HG03280 (cell line): ENCODE results near the gene TENT4B.
"Not testable (repeated sequence)": the region's sequence is repeated elsewhere in the genome, so short reads cannot be mapped to it uniquely, and the experiment has no call there.

Experiments
- ATAC-seq: cut with Tn5 transposase; IDR thresholded peaks from one replicate; pipeline ENCODE4 v1.9.1; 2021; ENCODE audit warnings: mild to moderate bottlenecking, moderate library complexity; ENCODE audit not compliant: unreplicated experiment

Gene TENT4B

DNA sequence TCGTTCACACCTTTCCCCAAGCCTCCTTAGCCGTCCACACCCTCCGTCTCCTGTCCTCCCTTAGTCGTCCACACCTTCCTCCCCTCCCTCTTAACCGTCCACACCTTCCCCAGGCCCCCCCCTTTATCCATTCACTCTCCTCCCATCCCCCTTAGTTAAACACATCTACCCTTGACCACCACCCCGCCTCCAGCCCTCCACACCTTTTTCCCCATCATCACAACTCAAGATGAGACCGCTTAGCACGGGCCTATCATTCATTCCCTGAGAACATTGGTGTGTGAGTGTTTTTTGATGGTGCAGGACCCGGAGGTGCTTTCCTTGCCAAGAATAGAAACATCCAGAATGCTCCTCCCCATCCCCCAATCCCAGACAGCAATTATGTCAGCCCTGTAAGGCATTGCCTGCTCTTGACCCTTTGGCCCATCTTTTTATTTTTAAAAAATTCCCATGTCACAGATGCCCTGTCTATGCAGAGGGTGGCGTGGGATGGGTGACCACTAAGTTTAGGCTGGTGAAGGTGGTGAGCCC lies 1.4 kb downstream of the TENT4B start:
- ATAC-seq, result no peak

DNA sequence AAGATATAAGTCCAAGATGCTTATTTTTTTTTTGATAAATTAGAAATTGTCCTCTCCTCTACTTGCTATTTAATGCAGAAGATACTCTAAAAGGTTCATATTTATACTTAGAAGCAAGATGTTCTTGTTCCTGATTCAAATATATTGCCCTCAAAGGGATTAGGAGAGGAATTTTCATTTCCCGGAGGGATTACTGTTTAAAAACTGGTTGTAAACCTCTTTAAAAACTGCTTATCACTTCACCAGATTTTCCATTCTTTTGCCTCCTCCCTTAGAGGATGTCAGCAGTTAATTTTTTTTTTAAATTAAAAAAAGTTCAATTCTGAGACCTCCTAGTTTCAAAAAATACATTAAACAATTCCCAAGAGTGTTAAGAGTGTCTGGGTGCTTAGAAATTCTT lies 2.8 kb downstream of the TENT4B start:
- ATAC-seq, result no peak

GRCh38 chr16:50156590-50156989 lies 3.5 kb downstream of the TENT4B start:
- no peak for ATAC-seq

- no peak for ATAC-seq
Measured at GRCh38 chr16:50160495-50161164, 7.5 kb downstream of the TENT4B start.

GRCh38 chr16:50161950-50162349 lies 8.8 kb downstream of the TENT4B start:
- ATAC-seq, result no peak

DNA sequence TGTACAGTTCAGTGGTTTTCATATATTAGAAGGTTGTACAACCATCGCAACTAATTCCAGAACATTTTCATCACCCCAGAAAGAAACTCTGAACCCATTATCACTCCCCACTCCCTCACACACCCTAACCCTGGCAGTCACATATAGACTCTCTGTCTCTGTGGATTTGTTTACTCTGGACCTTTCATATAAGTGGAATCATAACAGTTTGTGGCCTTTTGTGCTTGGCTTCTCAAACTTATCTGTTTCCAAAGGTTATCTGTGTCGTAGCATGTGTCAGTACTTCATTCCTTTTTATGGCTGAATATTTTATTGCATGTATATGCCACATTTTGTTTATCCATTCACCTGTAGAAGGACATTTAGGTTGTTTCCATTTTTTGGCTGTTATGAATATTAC lies 12.4 kb downstream of the TENT4B start:
- no peak for ATAC-seq

DNA sequence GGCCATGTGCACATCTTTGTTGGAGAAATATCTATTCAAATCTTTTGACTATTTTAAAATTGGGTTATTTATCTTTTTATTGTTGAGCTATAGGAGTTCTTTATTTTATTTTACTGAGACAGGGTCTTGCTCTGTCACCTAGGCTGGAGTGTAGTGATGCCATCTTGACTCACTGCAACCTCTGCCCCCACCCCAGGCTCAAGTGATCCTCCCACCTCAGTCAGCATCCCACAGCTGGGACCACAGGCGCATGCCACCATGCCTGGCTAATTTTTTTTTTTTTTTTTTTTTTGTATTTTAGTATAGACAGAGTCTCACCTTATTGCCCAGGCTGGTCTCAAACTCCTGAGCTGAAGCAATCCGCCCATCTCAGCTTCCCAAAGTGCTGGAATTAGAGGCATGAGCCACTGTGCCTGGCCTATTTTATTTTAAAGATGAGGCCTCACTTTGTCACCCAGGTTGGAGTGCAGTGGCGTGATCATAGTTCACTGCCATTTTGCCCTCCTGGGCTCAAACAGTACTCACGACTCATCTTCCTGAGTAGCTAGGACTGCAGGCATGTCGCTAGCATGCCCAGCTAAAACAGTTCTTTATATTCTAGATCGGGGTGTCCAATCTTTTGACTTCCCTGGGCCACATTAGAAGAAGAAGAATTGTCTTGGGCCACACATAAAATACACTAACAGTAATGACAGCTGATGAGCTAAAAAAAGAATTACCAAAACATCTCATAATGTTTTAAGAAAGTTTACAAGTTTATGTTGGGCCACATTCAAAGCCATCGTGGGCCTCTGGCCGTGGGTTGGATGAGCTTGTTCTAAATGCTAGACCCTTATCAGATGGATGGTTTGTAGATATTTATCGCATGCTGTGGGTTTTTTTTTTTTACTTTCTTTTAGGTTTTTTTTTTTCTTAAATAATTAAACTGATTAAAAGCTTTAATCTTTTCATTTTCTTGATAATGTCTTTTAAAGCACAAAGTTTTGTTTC lies 13.7 kb downstream of the TENT4B start:
- ATAC-seq, result no peak

DNA sequence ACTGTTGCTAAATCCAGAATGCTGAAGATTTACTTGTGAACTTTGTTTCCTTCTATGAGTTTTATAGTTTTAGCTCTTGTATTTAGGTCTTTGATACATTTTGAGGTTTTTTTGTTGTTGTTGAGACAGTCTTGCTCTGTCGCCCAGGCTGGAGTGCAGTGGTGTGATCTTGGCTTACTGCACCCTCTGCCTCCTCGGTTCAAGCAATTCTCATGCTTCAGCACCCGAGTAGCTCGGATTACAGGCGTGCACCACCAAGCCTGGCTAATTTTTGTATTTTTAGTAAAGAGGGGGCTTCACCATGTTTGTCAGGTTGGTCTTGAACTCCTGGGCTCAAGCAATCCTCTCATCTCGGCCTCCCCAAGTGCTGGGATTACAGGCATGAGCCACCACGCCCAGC lies 14.4 kb downstream of the TENT4B start:
- no peak for ATAC-seq

- no peak for ATAC-seq
Measured at GRCh38 chr16:50169555-50170096, 16.5 kb downstream of the TENT4B start.

GRCh38 chr16:50171773-50172172 lies 18.7 kb downstream of the TENT4B start:
- not testable (repeated sequence) for ATAC-seq

- ATAC-seq, result no peak
Measured at GRCh38 chr16:50172195-50172922, 19.3 kb downstream of the TENT4B start.

- no peak for ATAC-seq
Measured at GRCh38 chr16:50173316-50173715, 20.2 kb downstream of the TENT4B start.

DNA sequence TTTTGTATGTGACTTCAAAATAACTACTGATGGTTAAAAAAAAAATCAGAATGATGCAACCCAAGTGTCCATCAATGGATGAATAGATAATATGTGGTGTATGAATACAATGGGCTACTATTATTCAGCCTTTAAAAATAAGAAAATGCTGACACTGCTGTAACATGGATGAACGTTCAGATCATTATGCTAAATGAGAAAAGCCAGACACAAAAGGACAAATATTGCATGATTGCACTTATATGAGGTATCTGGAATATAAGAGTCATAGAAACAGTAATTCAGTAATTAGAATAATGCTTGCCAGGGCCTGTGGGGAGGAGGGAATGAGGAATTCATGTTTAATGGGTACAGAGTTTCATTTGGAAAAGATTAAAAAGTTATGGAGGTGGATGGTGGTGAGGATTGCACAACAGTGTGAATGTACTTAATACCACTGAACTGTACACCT lies 25.4 kb downstream of the TENT4B start:
- ATAC-seq, result no peak

GRCh38 chr16:50182441-50182840 lies 29.3 kb downstream of the TENT4B start:
- no peak for ATAC-seq

DNA sequence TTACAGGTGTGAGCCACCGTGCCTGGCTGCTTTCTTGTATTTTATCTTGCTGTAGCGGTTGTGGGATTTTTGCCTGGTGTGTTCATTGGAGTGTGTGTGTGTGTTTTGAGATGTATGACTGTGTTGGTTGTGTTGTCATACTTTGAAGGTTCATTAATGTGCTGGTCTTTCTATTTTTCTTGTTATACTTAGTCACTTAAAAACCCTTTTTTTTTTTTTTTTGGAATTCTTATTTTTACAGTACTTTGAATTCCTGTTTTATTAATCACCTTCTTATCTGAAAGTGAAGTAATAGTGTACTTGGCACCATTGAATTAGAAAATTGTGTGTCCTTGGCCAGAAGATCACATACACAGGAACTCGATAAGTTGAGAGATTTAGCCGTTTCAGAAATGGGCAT lies 30.2 kb downstream of the TENT4B start:
- ATAC-seq, result no peak

DNA sequence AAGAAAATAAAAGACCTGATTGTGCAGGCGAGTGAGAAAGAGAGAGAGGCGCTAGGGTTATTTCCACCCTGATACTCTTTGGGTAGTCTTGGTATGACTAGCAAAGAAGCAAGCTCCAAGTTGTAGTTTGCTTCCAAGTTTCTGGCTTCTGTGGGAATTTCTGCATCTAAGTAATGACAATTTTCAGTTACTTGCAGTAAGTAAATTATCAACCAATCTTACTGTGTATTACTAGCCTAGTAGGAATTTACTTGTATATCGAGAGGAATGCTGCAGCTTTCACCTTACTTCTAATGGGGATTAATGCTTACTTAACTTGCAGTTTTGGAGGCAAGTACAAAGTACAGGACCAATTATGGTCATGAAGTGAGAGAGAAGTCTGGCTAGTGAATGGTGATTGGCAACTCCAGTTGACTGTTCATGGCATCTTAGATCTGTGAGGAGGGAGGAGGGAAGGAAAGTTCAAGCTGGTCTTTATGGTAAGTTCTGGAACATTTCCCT lies 31.9 kb downstream of the TENT4B start:
- no peak for ATAC-seq

DNA sequence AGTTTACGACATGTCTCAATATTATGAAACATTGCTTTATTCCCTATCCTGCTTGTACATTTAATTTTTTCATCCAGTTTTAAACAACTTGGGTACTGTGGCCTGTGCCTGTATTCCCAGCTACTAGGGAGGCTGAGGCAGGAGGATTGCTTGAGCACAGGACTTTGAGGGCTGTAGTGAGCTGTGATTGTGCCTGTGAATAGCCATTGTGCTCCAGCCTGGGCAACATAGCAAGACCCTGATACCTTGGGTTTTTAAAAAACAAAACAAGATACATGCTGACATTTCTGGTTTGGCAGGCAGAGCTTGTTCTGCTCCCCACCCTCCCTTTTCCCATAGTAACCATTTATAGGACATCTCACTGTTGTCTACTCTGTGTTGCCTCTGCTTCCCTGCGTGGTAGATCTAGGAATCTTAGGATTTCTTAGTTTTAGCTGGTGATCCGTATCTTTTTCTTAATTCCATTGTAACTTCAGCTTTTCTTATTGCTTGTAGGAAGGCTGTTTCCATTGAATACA lies 35.6 kb downstream of the TENT4B start:
- no peak for ATAC-seq

- ATAC-seq, result no peak
Measured at GRCh38 chr16:50190292-50190691, 37.2 kb downstream of the TENT4B start.

DNA sequence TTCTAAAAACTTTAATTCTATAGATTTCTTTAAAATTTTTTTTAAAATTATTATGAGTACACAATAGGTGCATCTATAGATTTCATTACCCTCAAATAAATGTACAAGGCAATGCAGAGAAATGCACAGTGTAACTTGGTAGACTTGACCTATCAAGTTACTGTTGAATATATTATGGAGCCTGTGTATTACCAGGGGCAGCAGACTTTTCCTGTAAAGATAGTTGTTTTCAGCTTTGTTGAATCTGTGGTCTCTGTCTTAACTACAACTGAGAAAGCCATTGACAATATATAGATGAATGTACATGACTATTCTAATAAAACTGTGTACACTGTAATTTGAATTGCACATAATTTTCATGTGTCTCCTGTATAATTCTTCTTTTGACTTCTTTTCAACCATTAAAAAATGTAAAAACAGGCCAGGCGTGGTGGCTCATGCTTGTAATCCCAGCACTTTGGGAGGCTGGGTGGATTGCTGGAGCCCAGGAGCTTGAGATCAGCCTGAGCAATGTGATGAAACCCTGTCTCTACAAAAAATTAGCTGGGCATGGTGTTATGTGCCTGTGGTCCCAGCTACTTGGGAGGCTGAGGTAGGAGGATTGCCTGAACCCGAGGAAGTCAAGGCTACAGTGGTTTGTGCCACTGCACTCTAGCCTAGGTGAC lies 39.4 kb downstream of the TENT4B start:
- ATAC-seq, result no peak

- ATAC-seq, result no peak
Measured at GRCh38 chr16:50193594-50193993, 40.5 kb downstream of the TENT4B start.
